T-cell (primary cell): Measurements from ENCODE around the gene CHMP5. TPM values are rescaled to one million over a fixed set of nuclear protein-coding genes. Genes with fewer than 3 reads are reported as not detected.

Source experiments
- ATAC-seq, 4 experiments: fragments of 200-7000 bp in 3 of 4; fragments of 150-1000 bp in 1 of 4; cut with Tn5 transposase; replicated peaks in 1 of 4; 1 replicate in 3 of 4; 2 replicates in 1 of 4; pipeline ENCODE4 v1.10.0; 2021; ENCODE audit warnings: moderate library complexity in 3 of 4, mild to moderate bottlenecking in 2 of 4, moderate number of reproducible peaks in 1 of 4
- CTCF ChIA-PET, 2 donors: fragments of 300-600 bp; sonication (Branson Sonifier 250); formaldehyde crosslinking; loops; one replicate each; lab custom pipeline; 2022; ENCODE audit warnings: antibody characterized with exemption in 2 of 2; lab: Charles Lee
- POLR2A ChIA-PET, 2 donors: fragments of 300-600 bp; sonication (Branson Sonifier 250); formaldehyde crosslinking; loops; one replicate each; lab custom pipeline; 2022; ENCODE audit warnings: antibody characterized with exemption in 2 of 2; lab: Charles Lee
- DNase-seq, 35 experiments: peaks; one replicate each; pipeline versions ENCODE4 v3.0.0 to v3.0.0-alpha.2; 2013 to 2023
- H3K27ac ChIP-seq: one replicate; pipeline ENCODE4 v1.5.1; 2013; ENCODE audit warnings: low read length
- H3K27me3 ChIP-seq, 2 experiments: replicated peaks in 1 of 2; 1 replicate in 1 of 2; 2 replicates in 1 of 2; pipeline versions ENCODE4 v1.6.1 to v1.7.0; 2013; ENCODE audit warnings: low read length in 1 of 2, mixed read lengths in 1 of 2; ENCODE audit not compliant: control insufficient read depth in 2 of 2, insufficient read depth in 2 of 2; ENCODE audit errors: extremely low read depth in 1 of 2
- H3K36me3 ChIP-seq, 2 donors: 1 replicate in 1 of 2; 2 replicates in 1 of 2; pipeline versions ENCODE4 v1.6.1 to v1.7.0; 2013; ENCODE audit warnings: low read length in 1 of 2; ENCODE audit not compliant: control insufficient read depth in 2 of 2, insufficient read depth in 1 of 2; ENCODE audit errors: extremely low read depth in 1 of 2
- H3K4me1 ChIP-seq, 2 experiments: 1 replicate in 1 of 2; 2 replicates in 1 of 2; pipeline versions ENCODE4 v1.6.1 to v1.7.0; 2013; ENCODE audit warnings: low read length in 2 of 2, mixed read lengths in 1 of 2; ENCODE audit not compliant: insufficient read depth in 2 of 2, control insufficient read depth in 1 of 2; ENCODE audit errors: extremely low read depth in 1 of 2
- H3K4me3 ChIP-seq, 2 donors: 1 replicate in 1 of 2; 2 replicates in 1 of 2; pipeline versions ENCODE4 v1.5.1 to v1.7.0; 2013; ENCODE audit warnings: mild to moderate bottlenecking in 2 of 2, low read length in 1 of 2, moderate library complexity in 1 of 2; ENCODE audit not compliant: control insufficient read depth in 1 of 2; ENCODE audit errors: extremely low read depth in 1 of 2
- H3K9me3 ChIP-seq: 2 replicates; pipeline ENCODE4 v1.7.0; 2013
- H3K27ac Mint-ChIP-seq, 2 donors: one replicate each; pipeline ENCODE4 v1.8.0; 2020 to 2021; ENCODE audit warnings: mild to moderate bottlenecking in 2 of 2, mixed read lengths in 2 of 2
- H3K27me3 Mint-ChIP-seq, 2 donors: one replicate each; pipeline ENCODE4 v1.8.0; 2021 to 2022; ENCODE audit warnings: mixed read lengths in 2 of 2
- H3K36me3 Mint-ChIP-seq: one replicate; pipeline ENCODE4 v1.8.0; 2021; ENCODE audit warnings: mixed read lengths
- H3K4me1 Mint-ChIP-seq, 3 donors: one replicate each; pipeline ENCODE4 v1.8.0; 2020 to 2022; ENCODE audit warnings: mixed read lengths in 3 of 3, mild to moderate bottlenecking in 1 of 3
- H3K4me3 Mint-ChIP-seq, 3 donors: one replicate each; pipeline ENCODE4 v1.8.0; 2020 to 2022; ENCODE audit warnings: mild to moderate bottlenecking in 3 of 3, mixed read lengths in 3 of 3, moderate library complexity in 3 of 3
- H3K9me3 Mint-ChIP-seq, 3 donors: one replicate each; pipeline ENCODE4 v1.8.0; 2020 to 2022; ENCODE audit warnings: mixed read lengths in 3 of 3
- WGBS: methylation state at CpG from one replicate; pipeline ENCODE4 v1.1.5; 2013; ENCODE audit warnings: missing lambda C conversion rate; ENCODE audit not compliant: insufficient coverage; 5-methylcytosine and 5-hydroxymethylcytosine counted together
- total RNA-seq, 35 experiments: library from RNA in 6 of 35; stranded (reverse) in 6 of 35; fragments of 120-200 nt in 1 of 35; gene quantifications; one replicate each; pipeline versions ENCODE4 v1.2.1 to v1.2.4 and lab custom pipeline; 2013 to 2026

CHMP5 gene
- total RNA-seq, 5 donors from 2014 or later (not counting 1 experiment from before 2014, with no cell fraction given): 20.5 to 32.1 (median 30.8) TPM

GRCh38 chr9:33264003-33264472, 811 bp upstream of the CHMP5 start:
- H3K27me3 Mint-ChIP-seq: no peaks in the 10 kb centered on the region
- ATAC-seq (peak; percentile 0 to 10 (median 3)), DNase-seq (peak in 19 of 35 experiments; percentile 1 to 55 (median 11))
- 0% methylated on average over 37 of the region's 37 CpGs for WGBS
- H3K4me3 Mint-ChIP-seq: peak overlapping the region; percentile 92 to 93 (median 93)
- ChIA-PET CTCF (interaction anchor here in 1 of 2 donors (2.2 kb wide), 1 partner anchor 26 kb away, joined by 6 read pairs; the partner anchor contains the start of gene NFX1), POLR2A (no interaction called here)
- Histone ChIP-seq H3K27ac (peak overlapping the region; percentile 70), H3K27me3 (no peaks in the 10 kb centered on the region), H3K4me1 (peaks cover 9 to 29% of the 10 kb centered on the region in 2 experiments), H3K9me3 (no peaks in the 10 kb centered on the region), H3K4me3 (peak overlapping the region; percentile 91 to 93), H3K36me3 (peaks cover 3 to 59% of the 10 kb centered on the region in 2 donors)
- H3K36me3 Mint-ChIP-seq: peaks cover 39% of the 10 kb centered on the region
- H3K27ac Mint-ChIP-seq: peak overlapping the region; percentile 90 to 92
- peaks cover 50 to 62% (median 53%) of the 10 kb centered on the region in 3 donors for H3K4me1 Mint-ChIP-seq
- H3K9me3 Mint-ChIP-seq: no peaks in the 10 kb centered on the region

GRCh38 chr9:33265211-33265865, 489 bp downstream of the CHMP5 start:
- ChIA-PET POLR2A (interaction anchor here (1.0 to 1.1 kb wide), 2 partner anchors 189 to 241 kb away, joined by 3 read pairs; partner anchors contain the start of genes DNAJA1 (in 1 of the 2) and SMU1 (in 1 of the 2)), CTCF (interaction anchor here (0.5 to 2.2 kb wide), 2 partner anchors 25 to 198 kb away, joined by 3 to 6 read pairs; partner anchors contain the start of gene NFX1 (in 1 of the 2))
- H3K4me1 Mint-ChIP-seq: peaks cover 49 to 59% (median 51%) of the 10 kb centered on the region in 3 donors
- Histone ChIP-seq H3K9me3 (no peaks in the 10 kb centered on the region), H3K4me3 (peak overlapping the region; percentile 70 to 93), H3K27me3 (no peaks in the 10 kb centered on the region), H3K4me1 (peaks cover 9 to 29% of the 10 kb centered on the region in 2 experiments), H3K36me3 (peaks cover 0 to 58% of the 10 kb centered on the region in 2 donors), H3K27ac (peak overlapping the region; percentile 88)
- peaks cover 34% of the 10 kb centered on the region for H3K36me3 Mint-ChIP-seq
- peak overlapping the region; percentile 88 to 93 (median 89) for H3K4me3 Mint-ChIP-seq
- H3K9me3 Mint-ChIP-seq: no peaks in the 10 kb centered on the region
- peak overlapping the region; percentile 95 to 99 for H3K27ac Mint-ChIP-seq
- no peaks in the 10 kb centered on the region for H3K27me3 Mint-ChIP-seq
- WGBS: 18% methylated on average over 11 of the region's 13 CpGs
- no peak for ATAC-seq
- peak in 2 of 35 experiments; percentile 1 to 40 for DNase-seq

GRCh38 chr9:33267151-33267767, 2.4 kb downstream of the CHMP5 start:
- ATAC-seq: no peak
- Mint-ChIP-seq H3K27ac (peak overlapping the region; percentile 2 to 53), H3K27me3 (no peaks in the 10 kb centered on the region), H3K4me1 (peaks cover 51 to 54% (median 52%) of the 10 kb centered on the region in 3 donors), H3K36me3 (peaks cover 39% of the 10 kb centered on the region), H3K9me3 (no peaks in the 10 kb centered on the region), H3K4me3 (peak overlapping the region in 1 of 3 donors; percentile 93)
- no peaks in the 10 kb centered on the region for H3K9me3 ChIP-seq
- H3K36me3 ChIP-seq: peaks cover 2 to 58% of the 10 kb centered on the region in 2 donors
- H3K4me3 ChIP-seq: no peak overlapping the region
- no peaks in the 10 kb centered on the region for H3K27me3 ChIP-seq
- DNase-seq: no peak
- peaks cover 9 to 29% of the 10 kb centered on the region in 2 experiments for H3K4me1 ChIP-seq
- ChIA-PET POLR2A (interaction anchor here in 1 of 2 donors (0.7 kb wide), 1 partner anchor 337 kb away, joined by 3 read pairs; no protein-coding TSS in a partner anchor), CTCF (interaction anchor here in 1 of 2 donors (1.3 kb wide), 1 partner anchor 20 kb away, joined by 3 read pairs; no protein-coding TSS in a partner anchor)
- no peak overlapping the region for H3K27ac ChIP-seq

GRCh38 chr9:33270146-33270545, 5.3 kb downstream of the CHMP5 start:
- no peak overlapping the region for H3K4me3 Mint-ChIP-seq
- POLR2A ChIA-PET: no interaction called here
- H3K4me1 Mint-ChIP-seq: peaks cover 39 to 44% (median 41%) of the 10 kb centered on the region in 3 donors
- no peak for ATAC-seq
- no peaks in the 10 kb centered on the region for H3K9me3 Mint-ChIP-seq
- no peaks in the 10 kb centered on the region for H3K27me3 ChIP-seq
- no peak overlapping the region for H3K27ac Mint-ChIP-seq
- H3K36me3 Mint-ChIP-seq: peaks cover 51% of the 10 kb centered on the region
- no peak for DNase-seq
- CTCF ChIA-PET: no interaction called here
- H3K36me3 ChIP-seq: peaks cover 2 to 79% of the 10 kb centered on the region in 2 donors
- no peak overlapping the region for H3K27ac ChIP-seq
- H3K9me3 ChIP-seq: no peaks in the 10 kb centered on the region
- H3K4me1 ChIP-seq: peaks cover 6 to 12% of the 10 kb centered on the region in 2 experiments
- no peak overlapping the region for H3K4me3 ChIP-seq
- H3K27me3 Mint-ChIP-seq: no peaks in the 10 kb centered on the region
- no CpG with 5 or more reads among the region's 3 CpGs for WGBS

- no peak overlapping the region for H3K27ac ChIP-seq
- Mint-ChIP-seq H3K36me3 (peaks cover 59% of the 10 kb centered on the region), H3K4me3 (no peak overlapping the region), H3K27ac (no peak overlapping the region), H3K9me3 (no peaks in the 10 kb centered on the region), H3K27me3 (no peaks in the 10 kb centered on the region), H3K4me1 (peaks cover 20 to 24% (median 22%) of the 10 kb centered on the region in 3 donors)
- ChIA-PET CTCF (no interaction called here), POLR2A (interaction anchor here in 1 of 2 donors (0.5 kb wide), 1 partner anchor 31 kb away, joined by 5 read pairs; no protein-coding TSS in a partner anchor)
- H3K4me1 ChIP-seq: no peaks in the 10 kb centered on the region
- WGBS: no CpG with 5 or more reads among the region's 1 CpG
- H3K36me3 ChIP-seq: peaks cover 2 to 87% of the 10 kb centered on the region in 2 donors
- no peak overlapping the region for H3K4me3 ChIP-seq
- no peaks in the 10 kb centered on the region for H3K9me3 ChIP-seq
- no peak for DNase-seq
- no peaks in the 10 kb centered on the region for H3K27me3 ChIP-seq
- ATAC-seq: no peak
These were observed 7.2 kb downstream of the CHMP5 start for GRCh38 chr9:33272061-33272460.
